ENCODE data around the gene EEF1G. TPM values are rescaled to one million over a fixed set of nuclear protein-coding genes. Genes with fewer than 3 reads are reported as not detected.

Gene EEF1G
- total RNA-seq, 1 experiment from 2014 or later, result 1,119 TPM

GRCh38 chr11:62580959-62581715, 7.4 kb upstream of the EEF1G start:
- Histone ChIP-seq H3K9me3 (ENCODE audit: control insufficient read depth, insufficient read depth, low read depth, low read length) (no peaks in the 10 kb centered on the region), H3K27me3 (ENCODE audit: control insufficient read depth, insufficient read depth, low read length) (no peaks in the 10 kb centered on the region), H3K36me3 (ENCODE audit: control insufficient read depth, insufficient read depth, low read length) (peaks cover 5% of the 10 kb centered on the region; the same call in 1 of the 2 replicates), H3K4me3 (ENCODE audit: low read depth in 2 of 2, low read length in 2 of 2) (no peak overlapping the region), H3K27ac (ENCODE audit: low read length) (no peak overlapping the region), H3K4me1 (ENCODE audit: control insufficient read depth, insufficient read depth, low read length) (peaks cover 9% of the 10 kb centered on the region)
- TF ChIP-seq, protein P1, sequence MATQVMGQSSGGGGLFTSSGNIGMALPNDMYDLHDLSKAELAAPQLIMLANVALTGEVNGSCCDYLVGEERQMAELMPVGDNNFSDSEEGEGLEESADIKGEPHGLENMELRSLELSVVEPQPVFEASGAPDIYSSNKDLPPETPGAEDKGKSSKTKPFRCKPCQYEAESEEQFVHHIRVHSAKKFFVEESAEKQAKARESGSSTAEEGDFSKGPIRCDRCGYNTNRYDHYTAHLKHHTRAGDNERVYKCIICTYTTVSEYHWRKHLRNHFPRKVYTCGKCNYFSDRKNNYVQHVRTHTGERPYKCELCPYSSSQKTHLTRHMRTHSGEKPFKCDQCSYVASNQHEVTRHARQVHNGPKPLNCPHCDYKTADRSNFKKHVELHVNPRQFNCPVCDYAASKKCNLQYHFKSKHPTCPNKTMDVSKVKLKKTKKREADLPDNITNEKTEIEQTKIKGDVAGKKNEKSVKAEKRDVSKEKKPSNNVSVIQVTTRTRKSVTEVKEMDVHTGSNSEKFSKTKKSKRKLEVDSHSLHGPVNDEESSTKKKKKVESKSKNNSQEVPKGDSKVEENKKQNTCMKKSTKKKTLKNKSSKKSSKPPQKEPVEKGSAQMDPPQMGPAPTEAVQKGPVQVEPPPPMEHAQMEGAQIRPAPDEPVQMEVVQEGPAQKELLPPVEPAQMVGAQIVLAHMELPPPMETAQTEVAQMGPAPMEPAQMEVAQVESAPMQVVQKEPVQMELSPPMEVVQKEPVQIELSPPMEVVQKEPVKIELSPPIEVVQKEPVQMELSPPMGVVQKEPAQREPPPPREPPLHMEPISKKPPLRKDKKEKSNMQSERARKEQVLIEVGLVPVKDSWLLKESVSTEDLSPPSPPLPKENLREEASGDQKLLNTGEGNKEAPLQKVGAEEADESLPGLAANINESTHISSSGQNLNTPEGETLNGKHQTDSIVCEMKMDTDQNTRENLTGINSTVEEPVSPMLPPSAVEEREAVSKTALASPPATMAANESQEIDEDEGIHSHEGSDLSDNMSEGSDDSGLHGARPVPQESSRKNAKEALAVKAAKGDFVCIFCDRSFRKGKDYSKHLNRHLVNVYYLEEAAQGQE (IDR thresholded peaks at IDR 0.05; ENCODE audit: insufficient read depth in 1 of 2, low read depth in 2 of 2, low read length in 1 of 2), result no peak
- TF ChIP-seq TCF7L2 (IDR thresholded peaks at IDR 0.05; ENCODE audit: low read depth, low read length) (no peak), POLR2AphosphoS5 (IDR thresholded peaks at IDR 0.05; ENCODE audit: low read depth, low read length) (no peak), SIN3A (IDR thresholded peaks at IDR 0.05; ENCODE audit: borderline replicate concordance, insufficient read depth, low read depth, low read length) (no peak)
- TF ChIP-seq, protein P2, sequence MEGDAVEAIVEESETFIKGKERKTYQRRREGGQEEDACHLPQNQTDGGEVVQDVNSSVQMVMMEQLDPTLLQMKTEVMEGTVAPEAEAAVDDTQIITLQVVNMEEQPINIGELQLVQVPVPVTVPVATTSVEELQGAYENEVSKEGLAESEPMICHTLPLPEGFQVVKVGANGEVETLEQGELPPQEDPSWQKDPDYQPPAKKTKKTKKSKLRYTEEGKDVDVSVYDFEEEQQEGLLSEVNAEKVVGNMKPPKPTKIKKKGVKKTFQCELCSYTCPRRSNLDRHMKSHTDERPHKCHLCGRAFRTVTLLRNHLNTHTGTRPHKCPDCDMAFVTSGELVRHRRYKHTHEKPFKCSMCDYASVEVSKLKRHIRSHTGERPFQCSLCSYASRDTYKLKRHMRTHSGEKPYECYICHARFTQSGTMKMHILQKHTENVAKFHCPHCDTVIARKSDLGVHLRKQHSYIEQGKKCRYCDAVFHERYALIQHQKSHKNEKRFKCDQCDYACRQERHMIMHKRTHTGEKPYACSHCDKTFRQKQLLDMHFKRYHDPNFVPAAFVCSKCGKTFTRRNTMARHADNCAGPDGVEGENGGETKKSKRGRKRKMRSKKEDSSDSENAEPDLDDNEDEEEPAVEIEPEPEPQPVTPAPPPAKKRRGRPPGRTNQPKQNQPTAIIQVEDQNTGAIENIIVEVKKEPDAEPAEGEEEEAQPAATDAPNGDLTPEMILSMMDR (IDR thresholded peaks at IDR 0.05), result no peak
- ChIA-PET CTCF (no interaction called here), POLR2A (no interaction called here)
- intact Hi-C loops (cut with micrococcal nuclease; ENCODE audit: unreplicated experiment) (no loop called here), in situ Hi-C loops (cut with HindIII; ENCODE audit: low pct_unique_long_range_greater_than_20kb, low sequenced_read_pairs) (no loop called here)
- no peak for ATAC-seq
- no TSS peak for BruUV-seq (replicated peaks)
- DNase-seq (ENCODE audit: low read depth, low spot score), result no peak

- H3K4me3 ChIP-seq (ENCODE audit: low read depth in 2 of 2, low read length in 2 of 2), result no peak overlapping the region
- no peak overlapping the region for H3K27ac ChIP-seq (ENCODE audit: low read length)
- H3K4me1 ChIP-seq (ENCODE audit: control insufficient read depth, insufficient read depth, low read length), result peaks cover 22% of the 10 kb centered on the region
- no peaks in the 10 kb centered on the region for H3K9me3 ChIP-seq (ENCODE audit: control insufficient read depth, insufficient read depth, low read depth, low read length)
- peaks cover 5% of the 10 kb centered on the region; the same call in 1 of the 2 replicates for H3K36me3 ChIP-seq (ENCODE audit: control insufficient read depth, insufficient read depth, low read length)
- H3K27me3 ChIP-seq (ENCODE audit: control insufficient read depth, insufficient read depth, low read length), result no peaks in the 10 kb centered on the region
- ChIA-PET POLR2A (interaction anchor here (1.3 kb wide), 1 partner anchor 12 kb away, joined by 4 read pairs; the partner anchor contains the start of gene TUT1), CTCF (no interaction called here)
- TF ChIP-seq TCF7L2 (IDR thresholded peaks at IDR 0.05; ENCODE audit: low read depth, low read length), result no peak
- no peak for TF ChIP-seq POLR2AphosphoS5 (IDR thresholded peaks at IDR 0.05; ENCODE audit: low read depth, low read length)
- TF ChIP-seq, protein P1 (IDR thresholded peaks at IDR 0.05; ENCODE audit: insufficient read depth in 1 of 2, low read depth in 2 of 2, low read length in 1 of 2), result no peak
- TF ChIP-seq SIN3A (IDR thresholded peaks at IDR 0.05; ENCODE audit: borderline replicate concordance, insufficient read depth, low read depth, low read length), result no peak
- TF ChIP-seq, protein P2 (IDR thresholded peaks at IDR 0.05), result no peak
- intact Hi-C loops (cut with micrococcal nuclease; ENCODE audit: unreplicated experiment), result no loop called here
- BruUV-seq (replicated peaks), result no TSS peak
- DNase-seq (ENCODE audit: low read depth, low spot score) (no peak), ATAC-seq (no peak)
- in situ Hi-C loops (cut with HindIII; ENCODE audit: low pct_unique_long_range_greater_than_20kb, low sequenced_read_pairs), result no loop called here
Observed at GRCh38 chr11:62579252-62579651, 5.6 kb upstream of the EEF1G start.
